HepG2 (cell line): Measurements from ENCODE around the gene ATP1B2. TPM values are rescaled to one million over a fixed set of nuclear protein-coding genes. Genes with fewer than 3 reads are reported as not detected.

Source experiments
- CC2D1A ChIP-seq: sonication (generic); formaldehyde crosslinking; IDR thresholded peaks from 2 replicates; pipeline ENCODE4 v1.8.1; 2023; ENCODE audit warnings: mild to moderate bottlenecking, missing genetic modification reagents
- IRF2 ChIP-seq: IDR thresholded peaks from 2 replicates; pipeline ENCODE4 v1.6.1; 2018; ENCODE audit warnings: missing genetic modification reagents, missing compliant biosample characterization
- LCORL ChIP-seq, 2 experiments: fragments of 450-650 bp in 1 of 2; sonication (generic) in 1 of 2; formaldehyde crosslinking in 1 of 2; IDR thresholded peaks; 2 replicates each; pipeline versions ENCODE4 v1.5.0 to v1.6.1; 2017 to 2020; ENCODE audit warnings: antibody characterized with exemption in 1 of 2, missing genetic modification reagents in 1 of 2
- MAZ ChIP-seq, 2 experiments: sonication (generic) in 1 of 2; formaldehyde crosslinking in 1 of 2; IDR thresholded peaks; 2 replicates each; pipeline versions ENCODE4 v1.5.0 to v1.6.1; 2012 to 2020; ENCODE audit warnings: low read depth in 2 of 2, mild to moderate bottlenecking in 2 of 2, borderline replicate concordance in 1 of 2, improper control_type of control experiment in 1 of 2, low read length in 1 of 2, missing genetic modification reagents in 1 of 2, moderate library complexity in 1 of 2
- MIER3 ChIP-seq: IDR thresholded peaks from 2 replicates; pipeline ENCODE4 v1.6.1; 2016; ENCODE audit warnings: missing compliant biosample characterization, borderline replicate concordance
- NFE2 ChIP-seq: sonication (generic); formaldehyde crosslinking; IDR thresholded peaks from 2 replicates; pipeline ENCODE4 v1.4.0; 2020; ENCODE audit warnings: missing genetic modification reagents
- PAWR ChIP-seq: sonication (generic); formaldehyde crosslinking; IDR thresholded peaks from 2 replicates; pipeline ENCODE4 v1.4.0; 2020; ENCODE audit warnings: missing genetic modification reagents, mild to moderate bottlenecking, borderline replicate concordance
- PCBP2 ChIP-seq: fragments of 200-400 bp; formaldehyde crosslinking; optimal IDR thresholded peaks from 2 replicates; pipeline ENCODE3; 2018; ENCODE audit warnings: low read length, low read depth; ENCODE audit not compliant: poor library complexity, severe bottlenecking
- SETDB1 ChIP-seq: sonication (generic); formaldehyde crosslinking; IDR thresholded peaks from 2 replicates; pipeline ENCODE4 v1.5.1; 2020; ENCODE audit warnings: missing genetic modification reagents, mild to moderate bottlenecking, borderline replicate concordance
- SNRNP70 ChIP-seq: fragments of 200-400 bp; formaldehyde crosslinking; IDR thresholded peaks from 2 replicates; pipeline ENCODE4 v1.6.1; 2017; ENCODE audit warnings: mild to moderate bottlenecking, low read depth, low read length, moderate library complexity
- ZBTB7A ChIP-seq: sonication (generic); formaldehyde crosslinking; IDR thresholded peaks from 2 replicates; pipeline ENCODE4 v1.8.0; 2022; ENCODE audit warnings: mild to moderate bottlenecking, missing genetic modification reagents
- ZFYVE20 ChIP-seq: sonication (generic); formaldehyde crosslinking; IDR thresholded peaks from 2 replicates; pipeline ENCODE4 v1.8.0; 2023; ENCODE audit warnings: low read depth, mild to moderate bottlenecking, moderate library complexity, missing genetic modification reagents, borderline replicate concordance
- ZNF12 ChIP-seq: sonication (generic); formaldehyde crosslinking; IDR thresholded peaks from 2 replicates; pipeline ENCODE4 v1.5.0; 2020; ENCODE audit warnings: missing genetic modification reagents
- ZNF232 ChIP-seq: sonication (generic); formaldehyde crosslinking; IDR thresholded peaks from 2 replicates; pipeline ENCODE4 v1.4.0; 2020; ENCODE audit warnings: missing genetic modification reagents, borderline replicate concordance
- ZNF367 ChIP-seq: sonication (generic); formaldehyde crosslinking; IDR thresholded peaks from 2 replicates; pipeline ENCODE4 v1.4.0; 2020; ENCODE audit warnings: missing genetic modification reagents, borderline replicate concordance
- ZNF761 ChIP-seq: sonication (generic); formaldehyde crosslinking; conservative IDR thresholded peaks from 2 replicates; pipeline ENCODE4 v1.4.0; 2020; ENCODE audit warnings: mild to moderate bottlenecking, missing genetic modification reagents
- ZNF768 ChIP-seq: sonication (generic); formaldehyde crosslinking; IDR thresholded peaks from 2 replicates; pipeline ENCODE4 v1.4.0; 2020; ENCODE audit warnings: missing genetic modification reagents
- ZNF781 ChIP-seq: sonication (generic); formaldehyde crosslinking; IDR thresholded peaks from 2 replicates; pipeline ENCODE4 v1.5.1; 2020; ENCODE audit warnings: borderline replicate concordance, mild to moderate bottlenecking, missing genetic modification reagents; ENCODE audit errors: not compliant biosample characterization
- ZNF879 ChIP-seq: sonication (generic); formaldehyde crosslinking; IDR thresholded peaks from 2 replicates; pipeline ENCODE4 v1.8.1; 2023; ENCODE audit warnings: missing genetic modification reagents
- polyA plus RNA-seq, 8 experiments: library from polyadenylated mRNA; depleted of rRNA in 3 of 8; stranded (reverse) in 7 of 8; unstranded in 1 of 8; fragments of >200 nt; fragmentation: Illumina TruSeq in 4 of 8; extraction: Trizol in 4 of 8; gene quantifications; 2 replicates each; pipeline versions ENCODE4 v1.2.1 to v1.2.3, GENCODE V29; 2011 to 2016; ENCODE audit warnings: low read depth in 4 of 8, missing spikeins in 1 of 8, mixed read lengths in 1 of 8; ENCODE audit not compliant: insufficient read depth in 1 of 8
- total RNA-seq, 5 experiments: library from RNA; depleted of rRNA; stranded (reverse); fragments of >200 nt; fragmentation: Illumina TruSeq; extraction: Trizol; gene quantifications; 2 replicates each; pipeline ENCODE4 v1.2.3, GENCODE V29; 2016; ENCODE audit warnings: low read depth in 1 of 5
- TF ChIP-seq, protein P1 (sequence below): sonication (generic); formaldehyde crosslinking; IDR thresholded peaks from 2 replicates; pipeline ENCODE4 v1.4.0; 2020; ENCODE audit warnings: missing genetic modification reagents, borderline replicate concordance
- TF ChIP-seq, protein P2 (sequence below): sonication (generic); formaldehyde crosslinking; IDR thresholded peaks from 2 replicates; pipeline ENCODE4 v1.4.0; 2020; ENCODE audit warnings: missing genetic modification reagents, mild to moderate bottlenecking, borderline replicate concordance
- TF ChIP-seq, protein P3 (sequence below): sonication (generic); formaldehyde crosslinking; IDR thresholded peaks from 2 replicates; pipeline ENCODE4 v1.5.0; 2020; ENCODE audit warnings: mild to moderate bottlenecking, missing genetic modification reagents

ATP1B2 gene
- total and polyA plus RNA-seq, 2 of the 13 experiments (the other 11 are each of a cell fraction or from before 2014, with no cell fraction given) = not detected

DNA sequence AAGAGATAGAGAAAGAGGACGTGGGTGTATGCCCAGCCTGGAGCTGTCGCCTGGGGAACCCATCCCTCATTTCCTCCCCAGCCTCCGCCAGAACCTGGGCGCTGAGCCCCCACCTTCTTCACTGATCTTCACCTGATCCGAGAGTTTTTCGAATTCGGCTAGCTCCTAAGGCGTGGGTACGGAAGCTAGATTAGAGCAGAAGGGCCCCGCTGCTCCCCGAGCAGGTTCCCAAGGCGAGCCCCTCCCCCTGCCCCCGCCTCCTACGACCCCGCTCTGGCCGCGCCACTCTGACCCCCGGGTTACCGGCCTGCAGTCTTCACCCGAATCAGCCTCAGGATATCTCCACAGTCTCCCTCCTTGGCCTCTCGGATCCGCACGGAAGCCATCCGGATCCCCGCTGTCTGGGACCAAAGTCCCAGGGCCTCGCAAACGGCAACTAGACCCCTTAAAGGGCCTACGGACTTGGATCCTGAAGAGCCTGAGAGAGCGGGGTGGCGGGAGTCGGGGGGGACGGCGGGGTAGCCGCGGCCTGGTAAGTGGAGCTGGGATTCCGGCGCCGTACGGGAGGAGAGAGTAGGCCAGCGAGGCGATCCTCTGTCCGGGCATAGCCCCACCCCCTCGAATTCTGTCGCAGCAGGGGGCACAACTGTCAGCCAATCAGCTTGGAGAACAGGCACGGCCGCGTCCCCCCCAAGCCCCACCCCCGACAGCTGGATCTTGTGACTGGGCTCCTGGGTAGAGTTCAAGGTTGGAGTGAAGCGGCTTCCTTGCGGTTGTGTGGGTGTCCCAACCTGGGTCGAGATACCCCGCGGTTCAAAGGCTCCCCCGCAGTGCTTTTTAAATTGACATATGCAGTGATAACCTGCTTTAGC is 23.2 kb upstream of the ATP1B2 start, which contains the start of gene SAT2 (continued):
- TF ChIP-seq, protein P1, sequence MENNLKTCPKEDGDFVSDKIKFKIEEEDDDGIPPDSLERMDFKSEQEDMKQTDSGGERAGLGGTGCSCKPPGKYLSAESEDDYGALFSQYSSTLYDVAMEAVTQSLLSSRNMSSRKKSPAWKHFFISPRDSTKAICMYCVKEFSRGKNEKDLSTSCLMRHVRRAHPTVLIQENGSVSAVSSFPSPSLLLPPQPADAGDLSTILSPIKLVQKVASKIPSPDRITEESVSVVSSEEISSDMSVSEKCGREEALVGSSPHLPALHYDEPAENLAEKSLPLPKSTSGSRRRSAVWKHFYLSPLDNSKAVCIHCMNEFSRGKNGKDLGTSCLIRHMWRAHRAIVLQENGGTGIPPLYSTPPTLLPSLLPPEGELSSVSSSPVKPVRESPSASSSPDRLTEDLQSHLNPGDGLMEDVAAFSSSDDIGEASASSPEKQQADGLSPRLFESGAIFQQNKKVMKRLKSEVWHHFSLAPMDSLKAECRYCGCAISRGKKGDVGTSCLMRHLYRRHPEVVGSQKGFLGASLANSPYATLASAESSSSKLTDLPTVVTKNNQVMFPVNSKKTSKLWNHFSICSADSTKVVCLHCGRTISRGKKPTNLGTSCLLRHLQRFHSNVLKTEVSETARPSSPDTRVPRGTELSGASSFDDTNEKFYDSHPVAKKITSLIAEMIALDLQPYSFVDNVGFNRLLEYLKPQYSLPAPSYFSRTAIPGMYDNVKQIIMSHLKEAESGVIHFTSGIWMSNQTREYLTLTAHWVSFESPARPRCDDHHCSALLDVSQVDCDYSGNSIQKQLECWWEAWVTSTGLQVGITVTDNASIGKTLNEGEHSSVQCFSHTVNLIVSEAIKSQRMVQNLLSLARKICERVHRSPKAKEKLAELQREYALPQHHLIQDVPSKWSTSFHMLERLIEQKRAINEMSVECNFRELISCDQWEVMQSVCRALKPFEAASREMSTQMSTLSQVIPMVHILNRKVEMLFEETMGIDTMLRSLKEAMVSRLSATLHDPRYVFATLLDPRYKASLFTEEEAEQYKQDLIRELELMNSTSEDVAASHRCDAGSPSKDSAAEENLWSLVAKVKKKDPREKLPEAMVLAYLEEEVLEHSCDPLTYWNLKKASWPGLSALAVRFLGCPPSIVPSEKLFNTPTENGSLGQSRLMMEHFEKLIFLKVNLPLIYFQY (CRISPR knock-in tag) = peak; percentile 66; the same call in 1 of the 2 replicates
- TF ChIP-seq SETDB1 = no peak
- peak; percentile 76; the same call in 1 of the 2 replicates for TF ChIP-seq ZNF232 (CRISPR knock-in tag)
- TF ChIP-seq, protein P2, sequence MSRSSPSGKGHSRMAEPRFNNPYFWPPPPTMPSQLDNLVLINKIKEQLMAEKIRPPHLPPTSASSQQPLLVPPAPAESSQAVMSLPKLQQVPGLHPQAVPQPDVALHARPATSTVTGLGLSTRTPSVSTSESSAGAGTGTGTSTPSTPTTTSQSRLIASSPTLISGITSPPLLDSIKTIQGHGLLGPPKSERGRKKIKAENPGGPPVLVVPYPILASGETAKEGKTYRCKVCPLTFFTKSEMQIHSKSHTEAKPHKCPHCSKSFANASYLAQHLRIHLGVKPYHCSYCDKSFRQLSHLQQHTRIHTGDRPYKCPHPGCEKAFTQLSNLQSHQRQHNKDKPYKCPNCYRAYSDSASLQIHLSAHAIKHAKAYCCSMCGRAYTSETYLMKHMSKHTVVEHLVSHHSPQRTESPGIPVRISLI = no peak
- no peak for TF ChIP-seq IRF2 (CRISPR knock-in tag)
- TF ChIP-seq NFE2 (CRISPR knock-in tag) = no peak
- no peak for TF ChIP-seq CC2D1A (CRISPR knock-in tag)
- TF ChIP-seq ZFYVE20 (CRISPR knock-in tag) = no peak
- TF ChIP-seq, protein P3, sequence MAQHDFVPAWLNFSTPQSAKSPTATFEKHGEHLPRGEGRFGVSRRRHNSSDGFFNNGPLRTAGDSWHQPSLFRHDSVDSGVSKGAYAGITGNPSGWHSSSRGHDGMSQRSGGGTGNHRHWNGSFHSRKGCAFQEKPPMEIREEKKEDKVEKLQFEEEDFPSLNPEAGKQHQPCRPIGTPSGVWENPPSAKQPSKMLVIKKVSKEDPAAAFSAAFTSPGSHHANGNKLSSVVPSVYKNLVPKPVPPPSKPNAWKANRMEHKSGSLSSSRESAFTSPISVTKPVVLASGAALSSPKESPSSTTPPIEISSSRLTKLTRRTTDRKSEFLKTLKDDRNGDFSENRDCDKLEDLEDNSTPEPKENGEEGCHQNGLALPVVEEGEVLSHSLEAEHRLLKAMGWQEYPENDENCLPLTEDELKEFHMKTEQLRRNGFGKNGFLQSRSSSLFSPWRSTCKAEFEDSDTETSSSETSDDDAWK (CRISPR knock-in tag) = no peak
- TF ChIP-seq ZNF879 = no peak
- no peak for TF ChIP-seq ZNF761 (CRISPR knock-in tag)
- no peak for TF ChIP-seq PAWR
- TF ChIP-seq MIER3 (CRISPR knock-in tag) = peak; percentile 93; the same call in 1 of the 2 replicates
- TF ChIP-seq ZNF768 (CRISPR knock-in tag) = 0 out of 2 replicates have a peak, but pooled peaks have one; percentile 10
- TF ChIP-seq PCBP2 = no peak
- TF ChIP-seq ZNF781 (CRISPR knock-in tag) = no peak
- no peak for TF ChIP-seq ZNF367 (CRISPR knock-in tag)
- TF ChIP-seq ZNF12 (CRISPR knock-in tag) = no peak
- TF ChIP-seq ZBTB7A (CRISPR knock-in tag) = no peak
- no peak for TF ChIP-seq LCORL (IDR thresholded peaks at IDR 0.05)
- TF ChIP-seq LCORL (CRISPR knock-in tag; IDR thresholded peaks at IDR 0.05) = peak; percentile 62
- TF ChIP-seq MAZ (IDR thresholded peaks at IDR 0.05; ENCODE audit: borderline replicate concordance, low read depth, low read length) = peak; percentile 67
- TF ChIP-seq MAZ (CRISPR knock-in tag; IDR thresholded peaks at IDR 0.05; ENCODE audit: low read depth) = peak; percentile 71; the same call in 1 of the 2 replicates
- TF ChIP-seq SNRNP70 = no peak
